SU-DHL-6 (cell line): ENCODE results near the gene ZFYVE21.

ENCODE experiments used
- EZH2phosphoT487 ChIP-seq: fragments of 200-600 bp; sonication (generic), shearing (Covaris generic); conservative IDR thresholded peaks from 2 replicates; pipeline ENCODE4 v1.6.1; 2018; ENCODE audit warnings: mild to moderate bottlenecking, antibody characterized with exemption, low read length, moderate library complexity, mixed read lengths
- TF ChIP-seq, protein P1 (sequence below): fragments of 200-600 bp; sonication (generic); IDR thresholded peaks from one replicate; pipeline ENCODE4 v1.5.1; 2017; ENCODE audit warnings: antibody characterized with exemption, mild to moderate bottlenecking, low read length, moderate library complexity; ENCODE audit not compliant: insufficient read depth, poor library complexity, severe bottlenecking

DNA sequence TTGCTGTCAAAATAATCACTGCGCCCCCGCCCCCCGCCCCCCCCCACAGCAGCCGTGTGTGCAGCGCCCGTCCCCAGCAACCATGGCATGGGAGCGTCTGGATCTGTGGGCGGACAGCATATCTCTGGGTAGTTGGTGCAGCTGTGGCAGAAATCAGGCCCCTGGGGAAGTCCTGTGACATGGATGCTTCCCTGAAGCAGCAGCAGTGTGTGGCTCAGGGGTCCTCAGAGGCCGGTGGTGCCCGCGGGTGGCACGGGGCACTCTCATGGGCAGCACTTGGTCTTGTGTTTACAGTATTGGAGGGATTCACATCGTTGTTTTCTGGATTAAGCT is 19.6 kb upstream of the ZFYVE21 start:
- TF ChIP-seq, protein P1, sequence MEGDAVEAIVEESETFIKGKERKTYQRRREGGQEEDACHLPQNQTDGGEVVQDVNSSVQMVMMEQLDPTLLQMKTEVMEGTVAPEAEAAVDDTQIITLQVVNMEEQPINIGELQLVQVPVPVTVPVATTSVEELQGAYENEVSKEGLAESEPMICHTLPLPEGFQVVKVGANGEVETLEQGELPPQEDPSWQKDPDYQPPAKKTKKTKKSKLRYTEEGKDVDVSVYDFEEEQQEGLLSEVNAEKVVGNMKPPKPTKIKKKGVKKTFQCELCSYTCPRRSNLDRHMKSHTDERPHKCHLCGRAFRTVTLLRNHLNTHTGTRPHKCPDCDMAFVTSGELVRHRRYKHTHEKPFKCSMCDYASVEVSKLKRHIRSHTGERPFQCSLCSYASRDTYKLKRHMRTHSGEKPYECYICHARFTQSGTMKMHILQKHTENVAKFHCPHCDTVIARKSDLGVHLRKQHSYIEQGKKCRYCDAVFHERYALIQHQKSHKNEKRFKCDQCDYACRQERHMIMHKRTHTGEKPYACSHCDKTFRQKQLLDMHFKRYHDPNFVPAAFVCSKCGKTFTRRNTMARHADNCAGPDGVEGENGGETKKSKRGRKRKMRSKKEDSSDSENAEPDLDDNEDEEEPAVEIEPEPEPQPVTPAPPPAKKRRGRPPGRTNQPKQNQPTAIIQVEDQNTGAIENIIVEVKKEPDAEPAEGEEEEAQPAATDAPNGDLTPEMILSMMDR, result no peak
- TF ChIP-seq EZH2phosphoT487, result no peak
